C4-2B (cell line): ENCODE measurements around the gene GPR137B.

ENCODE experiments used
- CTCF ChIP-seq: fragments of 450-650 bp; conservative IDR thresholded peaks from 2 replicates; pipeline ENCODE4 v1.5.1; 2017; ENCODE audit warnings: mild to moderate bottlenecking
- ZFX ChIP-seq: fragments of 450-650 bp; IDR thresholded peaks from 2 replicates; pipeline ENCODE4 v1.6.1; 2017

DNA sequence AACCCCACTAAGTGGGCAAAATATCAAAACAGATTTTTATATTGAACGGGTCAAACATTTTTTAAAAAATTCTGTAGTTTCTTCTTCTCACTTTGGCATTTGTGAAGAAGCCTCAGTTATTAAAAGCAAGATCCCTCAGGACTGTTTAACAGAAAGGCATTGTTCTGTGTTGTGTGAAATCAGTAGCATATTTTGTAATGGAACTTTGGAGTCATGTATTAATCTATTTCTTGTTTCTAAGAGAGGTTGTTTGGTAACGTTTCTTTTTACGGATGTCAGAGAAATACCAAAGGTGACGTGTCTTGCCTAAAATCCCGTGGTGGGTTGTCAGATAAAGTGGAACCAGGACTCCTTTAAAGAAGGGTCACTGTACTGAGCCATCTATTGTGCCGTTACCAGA, 23.7 kb downstream of the GPR137B start:
- TF ChIP-seq CTCF, result no peak
- no peak for TF ChIP-seq ZFX
